A172 (cell line): Measurements from ENCODE around the gene ADARB2. TPM values are rescaled to one million over a fixed set of nuclear protein-coding genes. Genes with fewer than 3 reads are reported as not detected.

ENCODE experiments used
- DNase-seq: peaks from one replicate; pipeline ENCODE4 v3.0.0-alpha.2; 2015; ENCODE audit warnings: low spot score
- total RNA-seq: library from RNA; depleted of rRNA; stranded (reverse); fragments of >200 nt; shearing (Covaris generic); gene quantifications from 2 replicates; pipeline ENCODE4 v1.2.3, GENCODE V29; 2014

Gene ADARB2
- total RNA-seq, 1 experiment from 2014 or later = 1.2 TPM

DNA sequence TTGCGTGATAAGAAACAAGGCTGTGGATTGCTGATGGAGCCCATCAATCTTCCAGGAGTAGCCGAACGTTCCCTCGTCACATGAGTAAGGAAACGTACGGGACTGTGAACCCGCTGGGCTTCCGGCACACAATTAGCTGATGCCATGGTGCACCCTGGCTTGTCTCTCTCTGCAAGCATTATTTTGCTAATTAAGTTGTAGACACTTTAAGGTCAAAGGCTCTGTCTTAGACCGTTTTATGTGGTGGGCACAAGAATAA is 50.9 kb downstream of the ADARB2 start:
- DNase-seq = no peak

DNA sequence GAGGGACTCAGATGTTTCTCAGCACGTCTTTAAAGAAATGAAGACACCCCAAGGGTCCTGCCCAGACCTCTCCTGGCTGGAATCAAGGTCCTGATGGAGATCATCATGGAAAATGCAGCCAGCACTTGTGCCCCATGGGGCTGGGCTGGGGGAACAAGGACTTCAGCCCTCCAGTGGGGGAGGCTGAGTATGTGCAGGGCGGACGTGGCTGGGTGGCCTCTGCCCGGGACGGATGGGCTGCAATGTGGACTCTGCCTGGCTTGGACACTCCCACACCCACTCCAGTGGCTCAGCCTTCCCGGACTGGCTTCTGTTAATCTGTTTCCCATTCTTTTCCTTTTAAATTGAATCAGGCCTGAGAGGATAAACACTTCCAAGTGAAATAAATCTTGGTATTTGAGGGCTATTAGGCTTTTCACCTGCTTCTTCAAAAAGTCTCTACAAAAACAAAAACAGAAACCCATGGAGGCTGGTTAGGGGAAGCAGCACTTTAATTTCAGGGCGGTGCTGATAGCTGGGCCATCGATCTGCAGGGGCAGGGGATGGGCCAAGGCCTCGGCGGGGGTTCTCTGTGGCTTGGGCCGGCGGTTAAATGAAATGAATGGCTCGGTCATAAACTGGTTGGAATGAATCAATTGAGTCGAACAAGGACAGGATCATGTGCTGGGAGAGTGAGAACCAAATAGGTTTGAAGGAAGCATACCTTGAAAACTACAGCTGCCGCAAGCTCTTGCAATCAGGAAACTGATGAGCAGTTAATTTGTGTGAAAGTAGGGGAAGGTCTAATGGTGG is 51.4 kb downstream of the ADARB2 start:
- no peak for DNase-seq

GRCh38 chr10:1684991-1685390 is 52.3 kb downstream of the ADARB2 start:
- DNase-seq = no peak

DNA sequence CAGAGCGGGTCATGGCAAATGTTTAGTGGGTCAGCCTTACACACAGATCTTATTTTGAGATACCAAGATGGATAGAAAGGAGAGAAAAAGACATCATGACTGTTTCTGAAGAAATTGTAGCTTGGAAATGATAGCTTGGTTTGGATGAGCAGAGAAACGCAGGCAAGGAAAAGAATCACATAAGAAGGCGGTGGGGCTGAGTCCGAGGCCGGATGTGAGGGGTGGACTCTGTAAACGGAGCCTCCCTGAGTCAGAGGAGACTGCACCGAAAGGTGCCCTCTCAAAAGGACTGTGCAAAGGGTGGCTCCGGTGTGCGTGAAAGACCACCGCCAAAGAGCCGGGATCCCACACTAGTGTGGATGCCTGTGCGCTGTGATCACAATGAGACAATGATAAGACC is 53.7 kb downstream of the ADARB2 start:
- DNase-seq = no peak

- DNase-seq = no peak
Measured at GRCh38 chr10:1679821-1680650, 57.3 kb downstream of the ADARB2 start.

- DNase-seq = no peak
Measured at GRCh38 chr10:1678084-1678483, 59.2 kb downstream of the ADARB2 start.

DNA sequence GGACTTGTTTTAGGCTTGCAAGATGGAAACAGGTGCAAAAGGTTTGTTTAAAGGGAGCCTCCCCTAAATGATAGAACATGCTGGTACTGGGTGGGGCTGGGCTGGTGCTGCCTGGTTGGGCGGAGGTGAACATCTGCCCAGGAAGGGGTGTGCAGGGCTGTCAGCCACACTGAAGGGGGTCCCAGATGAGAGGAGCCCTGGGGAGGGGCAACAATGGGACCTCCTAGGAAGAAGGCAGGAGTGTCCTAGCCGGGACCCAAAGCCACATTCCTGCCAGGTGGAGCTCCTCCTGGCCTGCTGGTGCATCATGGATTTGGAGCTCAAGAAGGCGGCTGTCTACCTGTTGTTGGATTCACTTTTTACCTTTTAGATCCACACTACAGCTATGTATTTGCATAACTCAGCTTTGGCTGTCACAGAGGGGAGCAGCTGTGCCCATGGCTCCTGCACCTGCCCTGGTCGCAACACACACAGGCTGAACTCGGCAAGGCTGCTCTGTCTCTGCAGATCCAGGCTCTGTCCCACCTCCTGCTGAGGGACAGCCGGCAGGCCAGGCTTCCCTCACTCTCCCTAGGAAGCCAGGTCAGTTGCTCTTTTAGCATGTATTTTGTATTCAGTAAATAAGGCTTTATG is 59.9 kb downstream of the ADARB2 start:
- DNase-seq = no peak

GRCh38 chr10:1674501-1674900 is 62.8 kb downstream of the ADARB2 start:
- no peak for DNase-seq

- DNase-seq = no peak
Measured at GRCh38 chr10:1673568-1674345, 63.6 kb downstream of the ADARB2 start.

DNA sequence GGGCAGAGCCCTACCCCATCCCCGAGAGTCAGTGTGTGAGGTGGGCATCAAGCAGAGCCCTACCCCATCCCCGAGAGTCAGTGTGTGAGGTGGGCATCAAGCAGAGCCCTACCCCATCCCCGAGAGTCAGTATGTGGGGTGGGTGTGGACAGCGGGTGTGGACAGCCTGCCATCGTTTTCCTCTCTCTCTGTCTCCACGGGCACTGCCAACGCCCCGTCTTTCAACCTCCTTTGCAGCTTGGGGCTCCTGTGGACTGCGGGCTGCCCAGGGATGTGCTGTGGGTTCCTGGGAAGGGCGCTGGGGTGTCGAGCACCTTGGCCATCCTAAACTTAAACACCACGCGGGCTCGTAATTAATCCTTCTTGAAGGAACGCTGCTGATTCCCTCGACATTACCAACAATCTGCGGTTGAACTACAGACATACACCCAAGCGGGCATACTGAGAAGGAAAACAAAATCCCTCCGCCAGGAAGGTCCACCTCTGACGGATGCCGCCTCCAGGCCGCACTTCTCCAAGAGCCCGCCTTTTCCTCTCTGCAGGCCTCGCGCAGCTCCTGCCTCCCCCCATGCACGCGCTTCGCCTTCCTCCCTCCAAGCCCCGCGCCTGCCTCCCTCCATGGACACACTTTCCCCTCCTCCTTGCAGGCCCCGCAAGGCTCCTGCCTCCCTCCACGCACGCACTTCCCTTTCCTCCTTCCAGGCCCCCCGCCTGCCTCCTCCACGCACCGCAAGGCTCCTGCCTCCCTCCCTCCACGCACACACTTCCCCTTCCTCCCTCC is 65.1 kb downstream of the ADARB2 start:
- no peak for DNase-seq

- no peak for DNase-seq
Measured at GRCh38 chr10:1671366-1672000, 65.8 kb downstream of the ADARB2 start.

DNA sequence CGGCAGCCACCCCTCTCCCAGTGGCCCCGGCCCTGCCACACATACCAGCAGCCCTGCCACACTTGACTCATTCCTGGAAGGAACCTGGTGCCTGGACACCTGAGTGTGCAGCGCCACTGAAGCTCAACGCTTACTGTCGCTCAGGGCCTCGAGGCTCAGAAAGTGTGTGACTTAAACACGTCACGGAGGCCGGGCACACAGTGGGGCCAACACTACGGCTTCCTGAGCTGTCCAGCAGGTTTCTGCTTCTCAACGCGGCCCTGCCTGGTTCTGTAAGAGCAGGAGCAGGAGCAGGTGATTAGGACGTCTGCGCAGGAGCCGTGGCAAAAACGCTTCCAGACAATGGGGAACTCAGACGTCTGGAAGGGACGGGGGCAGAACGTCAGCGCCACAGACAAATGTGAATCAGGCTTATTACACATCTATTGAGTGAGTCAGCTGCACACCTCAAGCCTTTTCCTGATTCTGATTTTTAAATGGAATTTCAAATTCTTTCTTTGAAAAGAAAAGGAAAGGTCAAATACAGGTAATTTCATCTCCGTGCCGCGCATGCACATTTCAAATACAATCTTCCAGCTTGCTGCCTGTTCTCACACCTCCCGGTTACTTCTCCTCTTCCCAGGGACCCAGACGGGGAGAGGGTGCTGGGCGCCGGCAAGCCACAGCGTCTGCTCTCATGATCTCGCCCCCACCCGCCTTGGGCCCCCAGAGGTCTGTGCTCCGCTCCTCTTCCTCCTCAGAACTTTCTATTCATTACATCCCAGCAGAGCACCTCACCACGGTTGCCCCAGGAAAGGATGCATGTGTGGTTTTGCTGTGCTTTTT is 66.6 kb downstream of the ADARB2 start:
- no peak for DNase-seq

DNA sequence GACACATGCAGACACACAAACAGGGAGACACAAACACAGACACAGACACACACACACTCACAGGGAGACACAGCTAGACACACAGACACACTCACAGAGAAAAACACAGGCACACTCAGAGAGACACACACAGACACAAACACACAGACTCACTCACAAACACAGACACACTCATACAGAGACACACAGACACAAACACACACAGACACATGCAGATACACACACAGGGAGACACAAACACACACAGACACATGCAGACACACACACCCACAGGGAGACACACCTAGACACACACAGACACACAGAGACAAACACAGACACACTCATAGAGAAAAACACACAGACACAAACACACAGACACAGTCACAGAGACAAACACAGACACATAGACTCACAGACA is 67.9 kb downstream of the ADARB2 start:
- no peak for DNase-seq

- no peak for DNase-seq
Measured at GRCh38 chr10:1668399-1668798, 68.9 kb downstream of the ADARB2 start.

GRCh38 chr10:1667392-1667791 is 69.9 kb downstream of the ADARB2 start:
- no peak for DNase-seq

DNA sequence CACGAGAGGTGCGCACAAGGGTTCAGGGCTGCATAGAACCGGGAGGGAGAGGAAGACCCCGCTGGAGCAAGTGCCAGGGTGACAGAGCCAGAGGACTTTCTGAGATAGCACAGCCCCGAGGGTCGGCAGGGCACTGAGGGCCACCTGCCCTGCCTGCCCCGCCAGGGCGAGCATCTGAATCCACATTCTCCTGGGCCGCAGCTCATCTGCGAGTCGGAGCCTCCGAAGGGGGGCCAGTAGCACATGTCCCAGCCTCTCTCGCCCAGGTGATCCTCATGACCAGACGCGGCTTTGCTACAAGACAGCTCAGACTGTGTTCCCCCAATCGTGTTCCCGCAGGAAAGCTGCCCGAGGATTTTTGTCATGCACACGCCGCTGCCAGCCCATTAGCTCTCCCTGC is 71.2 kb downstream of the ADARB2 start:
- no peak for DNase-seq

- no peak for DNase-seq
Measured at GRCh38 chr10:1665681-1666080, 71.6 kb downstream of the ADARB2 start.

- no peak for DNase-seq
Measured at GRCh38 chr10:1665021-1665661, 72.2 kb downstream of the ADARB2 start.

GRCh38 chr10:1664333-1664964 is 72.9 kb downstream of the ADARB2 start:
- no peak for DNase-seq
